Measurements from ENCODE around the gene TMEM186. TPM values are rescaled to one million over a fixed set of nuclear protein-coding genes. Genes with fewer than 3 reads are reported as not detected.
"Not testable (repeated sequence)": the region's sequence is repeated elsewhere in the genome, so short reads cannot be mapped to it uniquely, and the experiment has no call there.

Gene TMEM186
- total and polyA plus RNA-seq, 2 experiments from 2014 or later: 10.9 to 20.4 TPM

- H3K9me3 ChIP-seq (ENCODE audit: low read depth): no peaks in the 10 kb centered on the region
- H3K79me2 ChIP-seq: peaks cover 46% of the 10 kb centered on the region
- H3K27me3 ChIP-seq: no peaks in the 10 kb centered on the region
- WGBS (ENCODE audit: low lambda C conversion rate, missing lambda C conversion rate): 94% methylated on average over 8 of the region's 8 CpGs
- DNase-seq (ENCODE audit: low spot score): no peak
- peaks cover 23% of the 10 kb centered on the region for H3K4me1 ChIP-seq (ENCODE audit: insufficient read depth)
- no peak overlapping the region for H2AFZ ChIP-seq
- H3K4me3 ChIP-seq: no peak overlapping the region
- TF ChIP-seq CTCF (IDR thresholded peaks at IDR 0.05; ENCODE audit: poor library complexity): no peak
- TF ChIP-seq EZH2phosphoT487 (IDR thresholded peaks at IDR 0.05; ENCODE audit: low read depth, severe bottlenecking, unreplicated experiment): no peak
- no peak for TF ChIP-seq EZH2 (IDR thresholded peaks at IDR 0.05; ENCODE audit: borderline replicate concordance)
- H4K20me1 ChIP-seq (ENCODE audit: insufficient read depth, poor library complexity, severe bottlenecking): no peaks in the 10 kb centered on the region
- H3K27ac ChIP-seq: no peak overlapping the region
- no peaks in the 10 kb centered on the region for H3K36me3 ChIP-seq (replicated peaks; ENCODE audit: insufficient read depth, low read depth)
- no peaks in the 10 kb centered on the region for H3K9me2 ChIP-seq (replicated peaks; ENCODE audit: insufficient read depth)
- H3K4me2 ChIP-seq: no peak overlapping the region
Observed at GRCh38 chr16:8795091-8795490, 2.3 kb downstream of the TMEM186 start.

- Histone ChIP-seq H3K36me3 (replicated peaks; ENCODE audit: insufficient read depth, low read depth) (no peaks in the 10 kb centered on the region), H3K27me3 (no peaks in the 10 kb centered on the region), H4K20me1 (ENCODE audit: insufficient read depth, poor library complexity, severe bottlenecking) (no peaks in the 10 kb centered on the region), H3K27ac (peak overlapping the region; percentile 2), H2AFZ (no peak overlapping the region), H3K9me2 (replicated peaks; ENCODE audit: insufficient read depth) (no peaks in the 10 kb centered on the region), H3K4me1 (ENCODE audit: insufficient read depth) (peaks cover 4% of the 10 kb centered on the region), H3K79me2 (peaks cover 3% of the 10 kb centered on the region), H3K4me3 (no peak overlapping the region), H3K9me3 (ENCODE audit: low read depth) (no peaks in the 10 kb centered on the region), H3K4me2 (no peak overlapping the region)
- WGBS (ENCODE audit: low lambda C conversion rate, missing lambda C conversion rate): 80% methylated on average over 8 of the region's 8 CpGs
- peak; percentile 62 for DNase-seq (ENCODE audit: low spot score)
- TF ChIP-seq EZH2 (IDR thresholded peaks at IDR 0.05; ENCODE audit: borderline replicate concordance) (no peak), CTCF (IDR thresholded peaks at IDR 0.05; ENCODE audit: poor library complexity) (no peak), EZH2phosphoT487 (IDR thresholded peaks at IDR 0.05; ENCODE audit: low read depth, severe bottlenecking, unreplicated experiment) (no peak)
Observed at GRCh38 chr16:8788578-8789172, 8.8 kb downstream of the TMEM186 start.

GRCh38 chr16:8786316-8786715, 11.1 kb downstream of the TMEM186 start:
- H3K4me2 ChIP-seq; DNase-seq (ENCODE audit: low spot score); H3K36me3 ChIP-seq (replicated peaks; ENCODE audit: insufficient read depth, low read depth); H2AFZ ChIP-seq; H3K4me3 ChIP-seq; H3K9me2 ChIP-seq (replicated peaks; ENCODE audit: insufficient read depth); H3K79me2 ChIP-seq; H3K4me1 ChIP-seq (ENCODE audit: insufficient read depth); H3K9me3 ChIP-seq (ENCODE audit: low read depth); H3K27me3 ChIP-seq; H3K27ac ChIP-seq; H4K20me1 ChIP-seq (ENCODE audit: insufficient read depth, poor library complexity, severe bottlenecking): not testable (repeated sequence)
- WGBS (ENCODE audit: low lambda C conversion rate, missing lambda C conversion rate): 93% methylated on average over 11 of the region's 11 CpGs

GRCh38 chr16:8785408-8785807, 12.0 kb downstream of the TMEM186 start:
- H3K27ac ChIP-seq: no peak overlapping the region
- H3K9me3 ChIP-seq (ENCODE audit: low read depth): no peaks in the 10 kb centered on the region
- no peaks in the 10 kb centered on the region for H3K27me3 ChIP-seq
- no peak for DNase-seq (ENCODE audit: low spot score)
- no peaks in the 10 kb centered on the region for H4K20me1 ChIP-seq (ENCODE audit: insufficient read depth, poor library complexity, severe bottlenecking)
- no peaks in the 10 kb centered on the region for H3K36me3 ChIP-seq (replicated peaks; ENCODE audit: insufficient read depth, low read depth)
- H3K79me2 ChIP-seq: no peaks in the 10 kb centered on the region
- H3K4me2 ChIP-seq: no peak overlapping the region
- H2AFZ ChIP-seq: no peak overlapping the region
- H3K9me2 ChIP-seq (replicated peaks; ENCODE audit: insufficient read depth): no peaks in the 10 kb centered on the region
- H3K4me1 ChIP-seq (ENCODE audit: insufficient read depth): peaks cover 4% of the 10 kb centered on the region
- WGBS (ENCODE audit: low lambda C conversion rate, missing lambda C conversion rate): 88% methylated on average over 6 of the region's 6 CpGs
- no peak overlapping the region for H3K4me3 ChIP-seq
- no peak for TF ChIP-seq EZH2phosphoT487 (IDR thresholded peaks at IDR 0.05; ENCODE audit: low read depth, severe bottlenecking, unreplicated experiment)
- TF ChIP-seq EZH2 (IDR thresholded peaks at IDR 0.05; ENCODE audit: borderline replicate concordance): no peak
- no peak for TF ChIP-seq CTCF (IDR thresholded peaks at IDR 0.05; ENCODE audit: poor library complexity)

Data from hepatocyte (in vitro differentiated cells).